EH (cell line): ENCODE data around the gene MAMLD1.

Experiments used
- DNase-seq: peaks from one replicate; pipeline ENCODE4 v3.0.0-alpha.2; 2015; ENCODE audit warnings: low read depth

Gene MAMLD1

DNA sequence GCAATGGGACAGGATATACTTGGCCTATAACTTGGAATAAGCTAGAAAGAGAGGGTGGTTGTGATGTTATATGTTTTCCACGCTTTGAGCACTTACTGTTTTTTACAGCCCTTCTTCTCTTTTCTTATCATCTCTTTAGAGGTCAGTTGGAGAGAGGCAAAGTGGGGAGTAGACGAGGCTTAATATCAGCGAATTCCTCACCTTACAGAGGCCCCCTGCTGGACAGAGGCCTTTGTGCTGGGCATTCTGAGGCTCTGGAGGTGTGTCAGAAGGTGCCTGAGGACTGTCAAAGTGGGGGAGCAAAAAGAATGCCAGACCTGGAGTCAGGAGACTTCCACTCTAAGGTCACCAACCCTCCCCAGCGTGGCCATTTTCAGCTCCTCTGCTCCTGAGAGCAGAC is 42.5 kb downstream of the MAMLD1 start:
- no peak for DNase-seq

DNA sequence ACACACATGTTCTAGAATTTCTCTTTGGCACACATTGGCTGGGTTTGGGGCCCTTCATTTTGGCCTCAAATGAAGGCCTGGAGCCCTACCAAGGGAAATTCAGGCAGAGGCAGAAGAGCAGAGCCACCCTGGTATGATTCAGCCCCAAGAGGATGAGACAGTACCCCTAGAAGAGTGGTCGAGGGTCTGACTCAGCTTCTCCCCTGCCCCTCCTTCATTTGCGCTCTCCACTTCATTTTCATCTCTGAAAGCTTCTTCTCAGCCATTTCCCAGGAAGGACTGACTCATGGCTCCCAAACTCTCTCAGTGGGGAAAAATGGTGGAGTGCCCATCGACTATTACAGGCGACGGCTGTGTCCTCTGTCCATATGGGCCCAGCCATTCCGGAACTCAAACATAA is 43.5 kb downstream of the MAMLD1 start:
- DNase-seq: peak; percentile 7

DNA sequence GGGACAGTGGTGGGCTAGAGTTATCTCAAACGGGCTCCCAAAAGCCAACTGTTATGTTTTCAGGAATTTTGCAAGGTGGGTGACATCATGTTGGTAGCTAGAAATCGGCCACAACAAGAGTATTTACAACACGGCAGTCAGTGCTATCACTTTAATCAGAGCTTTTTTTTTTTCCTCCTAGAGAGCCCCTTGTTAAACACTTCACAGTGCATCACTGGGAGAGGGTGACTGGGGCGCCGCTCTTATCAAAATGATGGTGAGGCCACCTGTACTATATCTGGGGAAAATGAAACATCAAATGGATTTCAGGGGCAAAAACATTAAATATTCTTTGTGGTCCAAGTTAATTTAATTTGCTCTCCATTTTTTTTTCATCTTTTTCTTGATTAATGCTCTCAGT is 44.9 kb downstream of the MAMLD1 start:
- DNase-seq: no peak

- no peak for DNase-seq
These were observed 45.4 kb downstream of the MAMLD1 start for GRCh38 chrX:150408561-150408960.

DNA sequence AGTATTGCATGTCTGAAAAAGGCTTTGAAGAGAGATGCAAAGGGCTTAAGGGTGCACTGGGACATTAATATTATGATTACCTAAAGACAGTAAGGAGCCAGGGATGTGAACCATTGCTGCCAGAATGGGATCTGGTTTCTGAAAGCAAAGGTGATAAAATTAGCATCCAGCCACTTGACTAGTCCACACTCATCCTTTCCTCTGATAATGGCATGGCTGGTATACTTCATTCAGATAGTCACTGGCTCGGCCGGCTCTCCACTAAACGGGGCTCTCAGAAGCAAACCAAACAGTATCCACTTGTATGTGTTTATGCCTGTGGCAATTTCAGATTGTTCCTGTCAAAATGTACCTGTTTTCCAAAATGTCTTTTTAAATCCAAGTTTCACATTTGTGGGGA is 46.4 kb downstream of the MAMLD1 start:
- DNase-seq: no peak

DNA sequence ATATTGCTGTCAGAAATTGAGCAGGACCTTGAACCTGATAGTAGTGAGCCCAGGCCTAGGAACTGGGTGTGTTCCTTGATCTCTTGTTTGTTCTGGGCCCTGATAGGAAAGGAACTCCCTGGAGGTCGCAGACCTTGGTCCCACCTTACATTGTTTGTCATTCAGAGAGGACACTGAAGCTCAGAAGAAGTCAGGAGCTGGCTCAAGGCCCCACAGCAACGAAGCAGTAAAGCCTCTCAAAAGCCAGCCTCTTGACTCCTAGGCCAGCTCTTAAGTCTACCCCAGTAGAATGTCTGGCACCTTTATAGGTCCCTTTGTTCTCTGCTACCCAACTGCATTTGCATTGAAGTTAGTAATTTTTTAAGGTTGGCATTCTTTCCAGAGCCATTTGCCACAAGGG is 46.8 kb downstream of the MAMLD1 start:
- DNase-seq: no peak

GRCh38 chrX:150410513-150410912 is 47.4 kb downstream of the MAMLD1 start:
- no peak for DNase-seq

GRCh38 chrX:150411656-150412055 is 48.5 kb downstream of the MAMLD1 start:
- no peak for DNase-seq

DNA sequence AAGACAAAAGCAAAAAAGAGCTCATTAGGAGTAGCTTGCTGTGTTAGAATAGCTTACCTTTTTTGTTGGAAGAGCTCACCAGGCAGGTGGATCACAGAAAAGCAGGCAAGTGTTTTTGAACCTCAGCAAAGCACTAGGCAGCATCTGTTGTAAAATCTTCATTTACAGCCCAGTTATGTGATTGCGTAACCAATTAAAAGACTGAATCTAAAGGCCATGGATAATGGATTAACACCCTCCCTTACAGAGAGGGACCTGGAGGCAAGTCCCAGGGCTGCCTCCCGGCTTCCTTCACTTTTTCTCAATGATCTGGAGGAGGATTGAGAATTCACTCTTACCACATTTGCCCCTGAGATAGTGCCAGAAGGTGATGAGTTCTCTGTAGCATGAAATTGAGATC is 51.1 kb downstream of the MAMLD1 start:
- DNase-seq: no peak

DNA sequence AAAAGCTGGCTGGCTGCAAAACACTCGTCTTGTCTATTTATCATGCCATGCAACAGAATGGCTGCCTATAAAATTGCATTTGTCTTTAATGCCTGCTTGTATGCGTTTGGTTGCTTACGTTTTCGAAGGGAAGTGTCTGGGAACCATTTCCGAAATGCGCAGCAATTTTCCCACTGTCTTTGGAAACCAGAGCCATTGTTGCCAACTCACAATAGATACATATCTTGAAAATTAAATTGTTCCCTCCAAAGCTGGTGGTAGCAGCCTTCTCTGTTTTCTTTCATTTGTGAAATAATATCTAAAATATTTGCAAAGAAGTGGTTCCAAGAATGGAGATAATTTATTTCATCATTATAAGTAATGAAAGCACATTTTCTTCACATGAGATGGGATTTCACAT is 53.4 kb downstream of the MAMLD1 start:
- DNase-seq: no peak

- no peak for DNase-seq
These were observed 58.7 kb downstream of the MAMLD1 start for GRCh38 chrX:150421816-150422215.

- DNase-seq: peak; percentile 80
These were observed 66.5 kb downstream of the MAMLD1 start for GRCh38 chrX:150429594-150429993.

GRCh38 chrX:150436195-150436594 is 73.1 kb downstream of the MAMLD1 start:
- peak; percentile 15 for DNase-seq

DNA sequence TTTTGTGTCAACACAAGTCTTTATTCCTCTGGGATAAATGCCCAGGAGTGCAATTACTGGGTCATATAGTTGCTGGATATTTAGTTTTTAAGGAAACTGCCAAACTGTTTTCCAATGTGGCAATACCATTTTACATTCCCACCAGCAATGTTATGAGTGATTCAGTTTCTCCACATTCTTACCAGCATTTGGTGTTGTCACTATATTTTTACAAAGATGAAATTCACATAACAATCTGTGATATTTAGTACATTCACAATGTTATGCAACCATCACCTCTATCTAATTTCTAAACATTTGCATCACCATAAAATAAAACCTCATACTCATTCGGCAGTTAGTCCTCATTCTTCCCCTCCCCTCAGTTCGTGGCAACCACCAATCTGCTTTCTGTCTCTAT is 75.0 kb downstream of the MAMLD1 start:
- peak; percentile 58 for DNase-seq

- no peak for DNase-seq
These were observed 83.0 kb downstream of the MAMLD1 start for GRCh38 chrX:150446151-150446550.

DNA sequence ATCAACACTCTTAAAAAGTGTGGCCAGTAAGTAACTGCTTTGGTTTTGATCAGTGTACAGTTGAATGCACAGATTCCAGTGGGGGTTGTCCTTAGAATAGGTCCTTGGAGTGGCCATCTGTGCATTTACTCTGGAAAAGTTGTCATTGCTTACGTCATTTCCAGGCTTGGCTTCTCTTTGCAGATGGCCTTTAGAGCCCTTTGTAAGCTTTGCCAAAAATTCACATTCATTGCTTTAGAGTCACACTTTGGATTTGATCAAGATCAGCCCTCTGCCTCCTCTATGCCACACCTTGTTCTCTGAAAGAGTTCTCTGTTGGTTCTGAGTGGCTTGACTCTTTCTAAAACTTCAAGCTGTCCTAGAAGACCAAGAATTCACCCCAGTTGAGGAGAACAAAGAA is 83.9 kb downstream of the MAMLD1 start:
- DNase-seq: peak; percentile 52

DNA sequence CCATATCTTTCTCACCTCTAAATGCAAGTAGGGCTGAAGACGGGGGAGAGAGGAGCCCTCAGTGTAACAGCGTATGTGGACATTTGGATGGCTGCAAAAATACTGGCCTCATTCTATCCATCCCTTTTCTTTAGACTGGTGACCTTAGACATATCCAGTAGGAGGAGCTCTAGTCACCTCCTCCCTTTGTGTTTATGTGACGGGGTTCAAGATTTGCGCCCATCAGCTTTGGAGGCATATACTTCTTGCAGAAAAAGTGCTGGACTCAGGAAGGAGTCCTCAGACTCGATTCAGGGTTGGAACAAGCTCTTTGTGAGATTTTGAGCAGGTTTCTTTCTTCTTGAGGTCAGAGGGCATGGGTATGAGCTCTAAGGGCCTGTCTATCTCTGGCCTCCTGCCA is 86.2 kb downstream of the MAMLD1 start:
- DNase-seq: no peak

DNA sequence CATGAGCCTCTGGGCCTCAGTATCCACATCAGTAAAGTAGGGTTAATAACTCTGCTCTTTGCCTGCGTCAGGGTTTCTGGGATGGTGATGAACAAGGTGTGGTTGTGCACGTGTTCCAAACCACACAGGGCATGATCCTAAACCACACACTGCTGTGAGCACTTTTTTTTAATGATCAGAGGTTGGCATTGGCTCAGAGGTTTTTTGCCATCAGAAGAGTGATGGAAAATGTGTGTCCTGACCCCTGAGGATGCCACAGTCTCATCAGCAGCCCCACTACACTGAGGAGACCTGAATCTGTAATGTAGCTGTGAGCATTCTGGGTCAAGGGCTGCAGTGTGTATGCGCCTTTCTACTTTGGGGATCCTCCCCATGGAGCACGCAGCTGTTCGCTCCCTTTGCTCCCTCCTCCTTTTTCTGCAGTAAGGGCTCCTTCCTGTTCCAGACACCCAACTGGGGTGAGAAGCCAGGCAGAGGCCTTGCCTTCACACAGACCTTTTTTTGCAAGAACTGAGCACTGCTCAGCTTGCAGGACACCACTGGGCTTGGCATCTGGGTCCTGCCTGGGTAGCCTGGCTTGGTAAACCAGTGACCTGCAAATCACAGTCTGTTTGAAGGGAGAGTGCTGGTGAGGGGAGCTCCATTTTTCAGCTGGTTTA is 87.5 kb downstream of the MAMLD1 start:
- no peak for DNase-seq

- DNase-seq: no peak
These were observed 88.8 kb downstream of the MAMLD1 start for GRCh38 chrX:150451953-150452352.

DNA sequence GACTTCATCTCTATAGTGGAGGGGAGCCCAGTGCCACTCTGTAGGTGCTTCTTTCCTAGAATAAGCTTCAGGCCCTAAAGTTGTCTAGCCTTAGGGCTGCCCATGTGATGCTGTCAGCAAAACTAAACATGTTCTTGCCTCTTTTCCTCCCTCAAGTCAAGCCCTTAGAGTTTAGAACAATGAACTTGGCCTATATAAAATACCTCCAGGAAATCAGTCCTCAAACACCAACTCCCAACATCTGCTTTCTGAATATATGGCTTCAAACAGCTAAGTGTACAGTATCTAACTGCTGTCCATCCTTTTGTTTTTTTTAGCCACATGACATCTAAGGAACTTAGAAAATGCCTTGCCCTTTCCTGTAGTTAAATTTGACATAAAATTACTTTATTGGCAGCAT is 91.0 kb downstream of the MAMLD1 start:
- DNase-seq: no peak

GRCh38 chrX:150454508-150455214 is 91.5 kb downstream of the MAMLD1 start:
- DNase-seq: no peak

GRCh38 chrX:150455215-150455608 is 92.1 kb downstream of the MAMLD1 start:
- no peak for DNase-seq

DNA sequence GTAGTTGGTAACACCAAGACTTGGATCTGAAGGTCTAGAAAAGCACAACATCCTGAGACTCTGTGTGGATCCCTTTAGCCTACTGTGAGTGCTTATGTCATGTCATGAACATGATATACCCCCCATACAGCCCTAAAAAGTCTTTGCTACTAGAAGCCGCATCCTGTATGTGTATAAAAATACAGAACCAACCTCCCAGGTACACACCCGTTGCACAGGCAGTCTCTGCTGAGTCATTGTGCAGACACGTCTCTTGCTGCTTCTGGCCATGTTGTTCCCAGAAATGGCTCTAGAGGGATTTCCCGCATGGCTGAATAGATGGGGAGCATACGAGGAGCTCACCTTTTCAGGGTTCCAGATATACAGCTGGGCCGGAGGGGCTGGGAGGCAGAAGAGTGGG is 93.3 kb downstream of the MAMLD1 start:
- no peak for DNase-seq

- no peak for DNase-seq
These were observed 93.8 kb downstream of the MAMLD1 start for GRCh38 chrX:150456941-150457340.
